Renal cortical epithelial cell (primary cell): ENCODE measurements around the gene TASP1. TPM values are rescaled to one million over a fixed set of nuclear protein-coding genes. Genes with fewer than 3 reads are reported as not detected.
"Not testable (repeated sequence)": the region's sequence is repeated elsewhere in the genome, so short reads cannot be mapped to it uniquely, and the experiment has no call there.

Experiments
- DNase-seq: peaks from one replicate; pipeline ENCODE4 v3.0.0-alpha.2; 2011; ENCODE audit warnings: low read depth
- total RNA-seq: library from RNA; depleted of rRNA; stranded (reverse); fragments of >200 nt; gene quantifications from 2 replicates; pipeline ENCODE4 v1.2.3, GENCODE V29; 2014

TASP1 gene
- total RNA-seq, 1 donor from 2014 or later, result 20.1 TPM

GRCh38 chr20:13401596-13401995 lies 237.1 kb downstream of the TASP1 start:
- DNase-seq, result peak; percentile 59

- no peak for DNase-seq
Observed at GRCh38 chr20:13400453-13400852, 238.3 kb downstream of the TASP1 start.

- DNase-seq, result peak; percentile 38
Observed at GRCh38 chr20:13397300-13397724, 241.4 kb downstream of the TASP1 start.

DNA sequence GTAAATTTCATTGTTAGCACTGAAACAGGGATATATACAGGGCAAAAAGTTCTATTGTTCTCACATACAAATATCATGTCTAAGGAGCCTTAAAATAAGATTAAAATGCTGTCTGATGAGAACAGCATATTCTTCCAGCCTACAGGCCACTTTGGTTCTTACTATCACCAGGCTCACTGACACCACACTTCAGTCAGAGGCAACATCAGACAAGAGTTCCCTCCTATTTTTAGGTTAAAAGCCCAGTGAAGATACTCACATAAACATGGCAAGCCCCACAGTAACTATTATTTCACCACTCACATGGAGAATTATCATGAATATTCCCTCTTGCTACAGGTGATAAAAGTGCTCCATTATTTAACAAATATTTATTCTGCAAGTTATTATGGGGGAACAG lies 241.9 kb downstream of the TASP1 start:
- no peak for DNase-seq

- DNase-seq, result peak; percentile 20
Observed at GRCh38 chr20:13396022-13396421, 242.7 kb downstream of the TASP1 start.

GRCh38 chr20:13395232-13395631 lies 243.5 kb downstream of the TASP1 start:
- no peak for DNase-seq

DNA sequence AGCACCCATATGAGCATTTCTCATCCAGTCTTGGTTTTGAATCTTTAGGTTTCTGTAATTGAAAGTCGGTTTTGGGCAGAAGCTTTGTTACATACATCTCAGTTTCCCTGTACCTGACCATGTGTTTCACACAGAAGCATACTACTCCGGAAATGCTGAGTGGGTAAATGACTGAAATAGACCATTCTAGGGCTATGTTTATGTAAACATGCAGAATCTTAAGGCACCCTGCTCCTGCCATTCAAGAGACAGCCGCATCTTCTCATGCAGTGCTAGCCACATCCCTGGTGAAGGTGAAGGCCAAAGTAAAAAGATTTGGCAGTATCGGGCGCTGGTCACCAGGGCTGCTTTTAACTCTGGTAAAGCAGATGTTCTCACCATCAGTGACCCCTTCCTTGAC lies 246.3 kb downstream of the TASP1 start:
- no peak for DNase-seq

DNA sequence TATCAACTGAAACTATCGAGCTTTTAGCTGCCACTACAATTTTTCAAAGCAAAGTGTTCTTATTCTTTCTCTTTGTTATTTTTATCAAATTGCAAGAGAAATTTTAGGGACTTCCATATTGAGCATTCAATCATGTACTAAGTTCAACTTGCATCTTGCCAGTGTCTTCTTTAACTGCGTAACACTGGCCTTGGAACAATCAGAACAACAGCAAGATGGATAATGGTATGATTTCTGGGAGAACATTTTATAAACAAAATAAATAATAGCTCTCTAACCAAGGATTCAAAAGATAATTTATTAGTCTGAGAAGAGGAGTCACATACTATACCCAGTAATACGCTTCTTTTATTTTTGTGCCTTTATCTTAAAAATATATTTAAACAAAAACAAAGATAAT lies 249.6 kb downstream of the TASP1 start:
- DNase-seq, result no peak

GRCh38 chr20:13384132-13384531 lies 254.6 kb downstream of the TASP1 start:
- peak; percentile 40 for DNase-seq

GRCh38 chr20:13382786-13383185 lies 255.9 kb downstream of the TASP1 start:
- DNase-seq, result peak; percentile 77

- DNase-seq, result not testable (repeated sequence)
Observed at GRCh38 chr20:13380497-13381229, 258.1 kb downstream of the TASP1 start.

DNA sequence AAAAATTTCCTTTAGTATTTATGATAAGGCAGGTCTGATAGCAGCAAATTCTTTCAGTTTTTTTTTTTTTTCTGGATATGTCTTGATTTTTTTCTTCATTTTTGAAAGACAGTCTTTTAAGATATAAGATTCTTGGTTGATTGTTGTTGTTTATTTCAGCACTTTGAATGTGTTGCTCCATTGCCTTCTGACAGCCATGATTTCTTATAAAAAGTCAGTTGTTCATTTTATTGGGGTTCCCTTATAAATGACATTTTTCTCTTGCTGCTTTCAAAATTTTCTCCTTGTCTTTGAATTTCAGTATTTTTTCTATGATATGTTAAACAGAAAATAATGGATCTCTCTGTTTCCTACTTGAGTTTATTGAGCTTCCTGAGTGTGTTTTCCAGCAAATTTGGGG lies 265.3 kb downstream of the TASP1 start:
- DNase-seq, result no peak

DNA sequence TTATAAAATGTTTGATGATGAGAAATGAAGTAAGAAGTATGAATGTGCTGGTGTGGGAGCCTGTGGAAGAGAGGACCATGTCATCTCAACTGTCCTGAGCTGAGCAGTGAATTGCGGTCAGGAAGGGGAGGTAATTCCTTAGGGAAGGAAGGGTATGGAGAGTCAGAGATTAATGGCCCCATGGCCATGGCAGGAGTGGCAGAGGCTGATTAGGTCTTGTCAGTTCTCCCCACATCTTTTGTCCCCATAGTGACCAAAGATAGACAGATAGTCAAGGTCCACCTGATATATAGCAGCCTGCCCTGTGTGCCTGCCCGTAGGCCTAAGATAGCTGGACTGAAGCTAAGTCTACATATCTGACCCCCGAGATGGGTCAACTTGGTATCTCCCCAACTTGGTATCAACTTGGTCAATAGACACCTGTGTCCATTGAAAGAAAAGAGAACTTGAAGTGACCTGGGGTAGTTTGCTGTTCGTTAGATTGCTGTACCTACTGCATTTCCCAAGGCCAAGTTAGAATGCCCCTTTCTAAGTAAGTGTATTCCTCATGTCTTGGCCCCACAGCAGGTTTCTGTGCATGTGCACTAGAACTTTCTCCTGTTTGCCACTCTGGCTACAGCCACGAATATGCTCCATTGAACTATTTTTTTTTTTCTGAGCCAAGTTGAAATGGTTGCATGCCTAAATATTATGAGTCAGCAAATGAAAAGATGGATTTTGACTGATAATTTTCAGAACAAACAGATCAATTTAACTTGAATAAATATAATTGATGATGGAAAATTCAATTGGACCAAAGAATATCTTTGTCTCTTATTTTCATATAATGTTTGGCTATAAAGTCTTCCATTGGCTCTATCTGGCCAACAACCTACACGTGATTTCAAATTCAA lies 274.2 kb downstream of the TASP1 start:
- no peak for DNase-seq

GRCh38 chr20:13363473-13363872 lies 275.3 kb downstream of the TASP1 start:
- no peak for DNase-seq

DNA sequence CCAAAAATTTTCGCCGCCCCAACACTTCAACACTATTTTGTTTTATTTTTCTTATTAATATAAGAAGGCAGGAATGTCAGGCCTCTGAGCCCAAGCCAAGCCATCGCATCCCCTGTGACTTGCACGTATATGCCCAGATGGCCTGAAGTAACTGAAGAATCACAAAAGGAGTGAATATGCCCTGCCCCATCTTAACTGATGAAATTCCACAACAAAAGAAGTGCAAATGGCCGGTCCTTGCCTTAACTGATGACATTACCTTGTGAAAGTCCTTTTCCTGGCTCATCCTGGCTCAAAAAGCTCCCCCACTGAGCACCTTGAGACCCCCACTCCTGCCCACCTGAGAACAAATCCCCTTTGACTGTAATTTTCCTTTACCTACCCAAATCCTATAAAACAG lies 276.6 kb downstream of the TASP1 start:
- DNase-seq, result not testable (repeated sequence)

- not testable (repeated sequence) for DNase-seq
Observed at GRCh38 chr20:13358936-13359335, 279.8 kb downstream of the TASP1 start.

DNA sequence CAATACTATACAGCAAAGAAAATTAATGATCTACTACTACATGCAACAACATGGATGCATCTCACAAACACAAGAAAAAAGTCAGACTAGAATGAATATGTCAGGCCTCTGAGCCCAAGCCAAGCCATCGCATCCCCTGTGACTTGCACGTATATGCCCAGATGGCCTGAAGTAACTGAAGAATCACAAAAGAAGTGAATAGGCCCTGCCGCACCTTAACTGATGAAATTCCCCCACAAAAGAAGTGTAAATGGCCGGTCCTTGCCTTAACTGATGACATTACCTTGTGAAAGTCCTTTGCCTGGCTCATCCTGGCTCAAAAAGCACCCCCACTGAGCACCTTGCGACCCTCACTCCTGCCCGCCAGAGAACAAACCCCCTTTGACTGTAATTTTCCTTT lies 280.9 kb downstream of the TASP1 start:
- not testable (repeated sequence) for DNase-seq

DNA sequence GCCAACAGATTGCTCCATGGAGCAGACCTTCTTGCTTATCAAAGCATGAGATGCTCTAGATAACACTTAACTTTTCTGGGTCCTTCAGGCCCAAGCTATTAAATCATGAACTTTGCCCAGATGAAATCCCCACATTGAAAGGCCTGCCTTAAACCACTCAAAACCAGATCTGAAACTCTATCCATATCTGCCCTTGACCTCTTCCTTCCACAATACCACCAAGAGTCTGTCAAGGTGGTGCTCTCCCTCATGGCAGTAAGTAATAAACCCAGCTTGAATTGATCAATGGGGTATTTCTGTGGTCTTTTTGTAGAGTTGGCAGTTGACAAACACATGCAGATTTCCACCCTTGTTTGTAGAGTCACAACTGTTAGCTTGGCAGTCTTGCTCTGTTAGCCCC lies 282.1 kb downstream of the TASP1 start:
- DNase-seq, result no peak

GRCh38 chr20:13355941-13356486 lies 282.7 kb downstream of the TASP1 start:
- no peak for DNase-seq

DNA sequence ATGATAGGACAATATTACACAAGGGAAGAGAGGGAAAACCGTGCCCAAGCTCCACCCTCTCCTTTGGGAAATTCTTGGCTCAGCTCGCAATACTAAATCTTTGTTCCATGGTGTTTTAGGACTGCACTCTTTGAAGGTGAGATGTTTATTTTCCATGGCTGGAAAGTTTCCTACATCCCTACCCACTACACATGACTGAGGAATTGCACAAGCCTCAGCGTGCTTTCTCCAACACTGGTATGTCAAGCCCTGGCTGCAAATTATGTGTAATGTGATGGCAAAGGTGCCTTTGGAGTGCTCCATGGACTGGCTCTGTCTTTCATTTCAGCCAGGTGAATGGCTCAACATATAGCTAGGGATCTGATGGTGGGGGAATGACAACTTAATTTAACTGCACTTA lies 283.3 kb downstream of the TASP1 start:
- peak; percentile 41 for DNase-seq

- DNase-seq, result no peak
Observed at GRCh38 chr20:13353261-13353945, 285.3 kb downstream of the TASP1 start.

GRCh38 chr20:13349235-13349604 lies 289.5 kb downstream of the TASP1 start:
- no peak for DNase-seq
